B cell (primary cell): ENCODE data around the gene ODF2. TPM values are rescaled to one million over a fixed set of nuclear protein-coding genes. Genes with fewer than 3 reads are reported as not detected.
A peak's percentile ranks its signal among the peaks of the same experiment; 100 is the strongest.
"Not testable (repeated sequence)": the region's sequence is repeated elsewhere in the genome, so short reads cannot be mapped to it uniquely, and the experiment has no call there.

Source experiments
- ATAC-seq: fragments of 200-7000 bp; cut with Tn5 transposase; one replicate; pipeline ENCODE4 v1.10.0; 2021; ENCODE audit warnings: low read depth, mild to moderate bottlenecking, moderate number of reproducible peaks, moderate library complexity
- CTCF ChIA-PET: fragments of 350-600 bp; sonication (Branson Sonifier 250); formaldehyde crosslinking; loops from one replicate; lab custom pipeline; 2021; ENCODE audit warnings: antibody characterized with exemption, inconsistent platforms; lab: Charles Lee
- POLR2A ChIA-PET: fragments of 350-600 bp; sonication (Branson Sonifier 250); formaldehyde crosslinking; loops from one replicate; lab custom pipeline; 2021; ENCODE audit warnings: antibody characterized with exemption; lab: Charles Lee
- DNase-seq: peaks from one replicate; pipeline ENCODE4 v3.0.0; 2013
- H2AFZ ChIP-seq: 2 replicates; pipeline ENCODE4 v1.6.1; 2012; ENCODE audit warnings: mild to moderate bottlenecking, low read depth, low read length; ENCODE audit not compliant: insufficient read depth, poor library complexity, severe bottlenecking
- H3K27ac ChIP-seq, 2 donors: 1 replicate in 1 of 2; 2 replicates in 1 of 2; pipeline ENCODE4 v1.5.1; 2012 to 2013; ENCODE audit warnings: low read length in 2 of 2, mild to moderate bottlenecking in 2 of 2, moderate library complexity in 1 of 2
- H3K27me3 ChIP-seq, 4 experiments: fragments of 200-600 bp in 1 of 4; sonication (generic) in 1 of 4; replicated peaks in 1 of 4; 1 replicate in 2 of 4; 2 replicates in 2 of 4; pipeline versions ENCODE4 v1.6.1 to v1.7.0; 2013 to 2016; ENCODE audit warnings: low read length in 3 of 4, mild to moderate bottlenecking in 2 of 4, mixed read lengths in 1 of 4, moderate library complexity in 1 of 4; ENCODE audit not compliant: insufficient read depth in 4 of 4, control insufficient read depth in 3 of 4; ENCODE audit errors: control extremely low read depth in 1 of 4
- H3K36me3 ChIP-seq, 2 experiments: replicated peaks in 1 of 2; 1 replicate in 1 of 2; 2 replicates in 1 of 2; pipeline versions ENCODE4 v1.6.1 to v1.7.1; 2013; ENCODE audit warnings: low read length in 1 of 2; ENCODE audit not compliant: insufficient read depth in 2 of 2, control insufficient read depth in 1 of 2; ENCODE audit errors: control extremely low read depth in 1 of 2, extremely low read depth in 1 of 2
- H3K4me1 ChIP-seq, 2 donors: fragments of 200-600 bp in 1 of 2; sonication (generic) in 1 of 2; 1 replicate in 1 of 2; 2 replicates in 1 of 2; pipeline versions ENCODE4 v1.5.1 to v1.6.1; 2013 to 2017; ENCODE audit warnings: low read length in 2 of 2; ENCODE audit not compliant: control insufficient read depth in 2 of 2, insufficient read depth in 2 of 2
- H3K4me2 ChIP-seq: replicated peaks from 2 replicates; pipeline ENCODE3; 2012; ENCODE audit warnings: mild to moderate bottlenecking, low read depth, low read length; ENCODE audit not compliant: poor library complexity, severe bottlenecking
- H3K4me3 ChIP-seq, 5 experiments: fragments of 200-600 bp in 1 of 5; sonication (generic) in 1 of 5; 1 replicate in 3 of 5; 2 replicates in 2 of 5; pipeline versions ENCODE4 v1.5.1 to v1.7.0; 2011 to 2016; ENCODE audit warnings: low read length in 4 of 5, mild to moderate bottlenecking in 4 of 5, low read depth in 2 of 5, control low read depth in 1 of 5, moderate library complexity in 1 of 5; ENCODE audit not compliant: insufficient read depth in 1 of 5; ENCODE audit errors: control extremely low read depth in 1 of 5, extremely low read depth in 1 of 5
- H3K79me2 ChIP-seq: fragments of 200-600 bp; sonication (generic); one replicate; pipeline ENCODE4 v1.6.0; 2016; ENCODE audit warnings: low read length; ENCODE audit not compliant: control insufficient read depth, insufficient read depth
- H3K9ac ChIP-seq: fragments of 200-600 bp; sonication (generic); 2 replicates; pipeline ENCODE4 v1.6.1; 2017; ENCODE audit warnings: mild to moderate bottlenecking, low read length, moderate library complexity
- H3K9me3 ChIP-seq, 3 donors: one replicate each; pipeline versions ENCODE4 v1.6.1 to v1.7.1; 2013; ENCODE audit warnings: low read length in 2 of 3; ENCODE audit not compliant: control insufficient read depth in 2 of 3, insufficient read depth in 1 of 3; ENCODE audit errors: control extremely low read depth in 1 of 3
- H4K20me1 ChIP-seq: 2 replicates; pipeline ENCODE4 v1.6.0; 2012; ENCODE audit warnings: mild to moderate bottlenecking, low read length; ENCODE audit not compliant: insufficient read depth, control insufficient read depth, poor library complexity, severe bottlenecking
- H3K27ac Mint-ChIP-seq: one replicate; pipeline ENCODE4 v1.8.0; 2021; ENCODE audit warnings: mixed read lengths
- H3K27me3 Mint-ChIP-seq: one replicate; pipeline ENCODE4 v1.8.0; 2021; ENCODE audit warnings: mixed read lengths
- H3K4me1 Mint-ChIP-seq: one replicate; pipeline ENCODE4 v1.8.0; 2021; ENCODE audit warnings: mixed read lengths
- H3K4me3 Mint-ChIP-seq: one replicate; pipeline ENCODE4 v1.8.0; 2021; ENCODE audit warnings: mixed read lengths
- H3K9me3 Mint-ChIP-seq: one replicate; pipeline ENCODE4 v1.8.0; 2022; ENCODE audit warnings: mixed read lengths; ENCODE audit not compliant: insufficient read depth
- EZH2 ChIP-seq: IDR thresholded peaks from 2 replicates; pipeline ENCODE4 v1.6.1; 2012; ENCODE audit warnings: borderline replicate concordance, low read depth, mild to moderate bottlenecking, moderate library complexity, low read length; ENCODE audit not compliant: insufficient read depth, poor library complexity, severe bottlenecking
- WGBS: methylation state at CpG from one replicate; pipeline ENCODE4 v1.1.5; 2013; ENCODE audit warnings: missing lambda C conversion rate; ENCODE audit not compliant: insufficient coverage; 5-methylcytosine and 5-hydroxymethylcytosine counted together
- intact Hi-C: fragments of 100-400 bp; cut with micrococcal nuclease; formaldehyde crosslinking; loops from one replicate; pipeline ENCODE4 v1.10.0; 2022
- polyA plus RNA-seq: library from polyadenylated mRNA; depleted of rRNA; stranded (reverse); fragments of >200 nt; gene quantifications from 2 replicates; pipeline ENCODE4 v1.2.3, GENCODE V29; 2012
- total RNA-seq, 2 donors: library from RNA; stranded (reverse); fragments of 120-200 nt in 1 of 2; gene quantifications; 1 replicate in 1 of 2; 2 replicates in 1 of 2; pipeline versions ENCODE4 v1.2.3 to v1.2.4, GENCODE V29; 2013 to 2022
- TF ChIP-seq, protein P1 (sequence below): fragments of 200-600 bp; IDR thresholded peaks from one replicate; pipeline ENCODE4 v1.8.0; 2022; ENCODE audit warnings: antibody characterized with exemption, mild to moderate bottlenecking

The ODF2 gene
- total and polyA plus RNA-seq, 2 donors (not counting 1 experiment from before 2014, with no cell fraction given): 30.1 to 42.9 TPM

DNA sequence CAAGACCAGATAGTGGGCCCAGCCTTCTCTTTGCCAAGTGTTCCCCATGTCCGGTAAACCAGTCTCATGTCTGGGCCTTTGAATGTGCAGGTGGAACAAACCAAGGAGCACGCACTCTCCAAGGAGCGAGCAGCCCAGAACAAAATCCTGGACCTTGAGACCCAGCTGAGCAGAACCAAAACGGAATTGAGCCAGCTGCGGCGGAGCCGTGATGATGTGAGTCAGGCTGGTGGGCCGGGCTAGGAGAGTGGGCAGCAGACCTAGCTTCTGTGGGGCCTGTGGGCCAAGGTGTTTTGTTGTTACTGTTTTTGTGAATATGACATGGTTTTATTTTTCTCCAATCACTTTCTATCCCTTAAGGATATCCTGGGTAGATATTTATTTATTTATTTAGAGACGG, 43.1 kb downstream of the ODF2 start:
- WGBS: 100% methylated on average over 7 of the region's 9 CpGs
- intact Hi-C loops: no loop called here
- Mint-ChIP-seq H3K27ac (no peak overlapping the region), H3K27me3 (no peaks in the 10 kb centered on the region), H3K4me3 (no peak overlapping the region), H3K4me1 (peaks cover 12% of the 10 kb centered on the region), H3K9me3 (no peaks in the 10 kb centered on the region)
- POLR2A ChIA-PET: no interaction called here
- H2AFZ ChIP-seq: no peak overlapping the region
- no peak overlapping the region for H3K4me2 ChIP-seq
- DNase-seq (no peak), ATAC-seq (no peak)
- no peaks in the 10 kb centered on the region for H3K9me3 ChIP-seq
- CTCF ChIA-PET: interaction anchor here (1.3 kb wide), 1 partner anchor 62 kb away, joined by 3 read pairs; no protein-coding TSS in a partner anchor
- H3K36me3 ChIP-seq: peaks cover 0 to 35% of the 10 kb centered on the region in 2 experiments
- H3K79me2 ChIP-seq: no peaks in the 10 kb centered on the region
- H3K9ac ChIP-seq: no peak overlapping the region
- TF ChIP-seq, protein P1, sequence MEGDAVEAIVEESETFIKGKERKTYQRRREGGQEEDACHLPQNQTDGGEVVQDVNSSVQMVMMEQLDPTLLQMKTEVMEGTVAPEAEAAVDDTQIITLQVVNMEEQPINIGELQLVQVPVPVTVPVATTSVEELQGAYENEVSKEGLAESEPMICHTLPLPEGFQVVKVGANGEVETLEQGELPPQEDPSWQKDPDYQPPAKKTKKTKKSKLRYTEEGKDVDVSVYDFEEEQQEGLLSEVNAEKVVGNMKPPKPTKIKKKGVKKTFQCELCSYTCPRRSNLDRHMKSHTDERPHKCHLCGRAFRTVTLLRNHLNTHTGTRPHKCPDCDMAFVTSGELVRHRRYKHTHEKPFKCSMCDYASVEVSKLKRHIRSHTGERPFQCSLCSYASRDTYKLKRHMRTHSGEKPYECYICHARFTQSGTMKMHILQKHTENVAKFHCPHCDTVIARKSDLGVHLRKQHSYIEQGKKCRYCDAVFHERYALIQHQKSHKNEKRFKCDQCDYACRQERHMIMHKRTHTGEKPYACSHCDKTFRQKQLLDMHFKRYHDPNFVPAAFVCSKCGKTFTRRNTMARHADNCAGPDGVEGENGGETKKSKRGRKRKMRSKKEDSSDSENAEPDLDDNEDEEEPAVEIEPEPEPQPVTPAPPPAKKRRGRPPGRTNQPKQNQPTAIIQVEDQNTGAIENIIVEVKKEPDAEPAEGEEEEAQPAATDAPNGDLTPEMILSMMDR: no peak
- no peak for TF ChIP-seq EZH2
- no peak overlapping the region for H3K4me3 ChIP-seq
- H4K20me1 ChIP-seq: no peaks in the 10 kb centered on the region
- H3K4me1 ChIP-seq: peaks cover 11 to 13% of the 10 kb centered on the region in 2 donors
- no peaks in the 10 kb centered on the region for H3K27me3 ChIP-seq
- no peak overlapping the region for H3K27ac ChIP-seq

DNA sequence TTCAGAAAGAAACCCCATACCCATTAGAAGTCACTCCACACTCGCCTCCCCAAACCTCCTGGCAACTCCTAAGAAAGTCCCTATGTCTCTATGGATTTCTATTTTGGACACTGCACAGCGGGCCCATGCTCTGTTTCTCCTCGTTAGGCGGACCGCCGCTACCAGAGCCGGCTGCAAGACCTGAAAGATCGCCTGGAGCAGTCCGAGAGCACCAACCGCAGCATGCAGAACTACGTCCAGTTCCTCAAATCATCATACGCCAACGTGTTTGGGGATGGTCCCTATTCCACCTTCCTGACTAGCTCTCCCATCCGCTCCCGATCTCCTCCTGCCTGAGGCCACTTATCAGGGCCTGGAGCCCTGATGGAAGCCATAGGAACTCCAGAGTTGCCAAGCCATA, 44.1 kb downstream of the ODF2 start:
- Histone ChIP-seq H3K4me3 (no peak overlapping the region), H3K27me3 (no peaks in the 10 kb centered on the region), H3K9me3 (no peaks in the 10 kb centered on the region), H3K9ac (no peak overlapping the region), H3K4me1 (peaks cover 5 to 7% of the 10 kb centered on the region in 2 donors), H3K4me2 (no peak overlapping the region), H2AFZ (no peak overlapping the region), H3K36me3 (peaks cover 0 to 26% of the 10 kb centered on the region in 2 experiments), H4K20me1 (no peaks in the 10 kb centered on the region), H3K79me2 (no peaks in the 10 kb centered on the region), H3K27ac (no peak overlapping the region)
- no peak for ATAC-seq
- H3K27me3 Mint-ChIP-seq: no peaks in the 10 kb centered on the region
- ChIA-PET POLR2A (interaction anchor here (0.5 kb wide), 1 partner anchor 158 kb away, joined by 6 read pairs; no protein-coding TSS in a partner anchor), CTCF (interaction anchor here (2.1 kb wide), 1 partner anchor 80 kb away, joined by 7 read pairs; no protein-coding TSS in a partner anchor)
- WGBS: 98% methylated on average over 15 of the region's 15 CpGs
- no peaks in the 10 kb centered on the region for H3K9me3 Mint-ChIP-seq
- H3K4me3 Mint-ChIP-seq: no peak overlapping the region
- H3K27ac Mint-ChIP-seq: no peak overlapping the region
- peaks cover 7% of the 10 kb centered on the region for H3K4me1 Mint-ChIP-seq
- TF ChIP-seq, protein P1: no peak
- TF ChIP-seq EZH2: no peak
- DNase-seq: no peak
- intact Hi-C loops: no loop called here

DNA sequence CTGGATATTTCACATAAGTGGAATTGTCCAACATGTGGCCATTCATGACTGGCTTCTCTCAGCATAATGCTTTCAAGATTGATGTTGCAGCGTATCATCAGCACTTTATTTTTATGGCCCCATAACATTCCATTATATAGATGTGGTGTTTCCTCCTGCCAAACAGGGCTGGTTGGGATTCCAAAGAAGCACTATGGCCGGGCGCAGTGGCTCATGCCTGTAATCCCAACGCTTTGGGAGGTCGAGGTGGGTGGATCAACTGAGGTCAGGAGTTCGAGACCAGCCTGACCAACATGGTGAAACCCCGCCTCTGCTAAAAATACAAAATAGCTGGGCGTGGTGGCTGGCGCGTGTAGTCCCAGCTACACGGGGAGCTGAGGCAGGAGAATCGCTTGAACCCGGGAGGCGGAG, 47.6 kb downstream of the ODF2 start:
- WGBS: 88% methylated on average over 13 of the region's 14 CpGs
- H4K20me1 ChIP-seq, CTCF ChIA-PET, H2AFZ ChIP-seq, H3K4me3 ChIP-seq, POLR2A ChIA-PET, H3K4me2 ChIP-seq, H3K9ac ChIP-seq, H3K9me3 ChIP-seq, intact Hi-C loops, DNase-seq, H3K27me3 Mint-ChIP-seq, ATAC-seq, H3K27me3 ChIP-seq, H3K9me3 Mint-ChIP-seq, H3K27ac ChIP-seq: not testable (repeated sequence)
- peaks cover 0 to 14% of the 10 kb centered on the region in 2 experiments for H3K36me3 ChIP-seq
- Mint-ChIP-seq H3K4me3 (peak overlapping the region; percentile 100), H3K27ac (peak overlapping the region; percentile 32), H3K4me1 (peaks cover 17% of the 10 kb centered on the region)
- H3K4me1 ChIP-seq: peaks cover 8 to 13% of the 10 kb centered on the region in 2 donors
- H3K79me2 ChIP-seq: peaks cover 27% of the 10 kb centered on the region
